ENCODE results near the gene ROBO1.
A peak's percentile ranks its signal among the peaks of the same experiment; 100 is the strongest.

ROBO1 gene

DNA sequence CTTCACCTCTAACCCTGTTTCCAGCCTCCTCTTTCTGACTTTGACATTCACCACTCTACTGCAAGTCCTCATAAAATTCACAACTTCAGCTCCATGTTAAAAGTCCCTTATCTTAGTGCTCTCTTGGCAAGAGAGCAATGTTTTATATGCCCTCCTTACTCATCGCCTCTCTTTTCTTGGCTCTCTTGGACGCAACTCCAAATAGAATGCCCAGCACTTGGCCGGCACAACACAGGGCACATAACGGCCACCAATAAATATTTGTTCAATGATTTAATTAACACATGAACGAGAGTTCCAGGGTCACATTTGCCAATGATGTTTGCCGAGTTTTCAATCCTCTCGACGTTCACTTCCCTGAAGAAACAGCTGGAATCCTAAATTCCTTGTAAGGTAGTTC is 401.4 kb downstream of the ROBO1 start:
- FAIRE-seq (no peak), DNase-seq (ENCODE audit: insufficient read length) (no peak)
- TF ChIP-seq POLR2AphosphoS5 (IDR thresholded peaks at IDR 0.05; ENCODE audit: low read depth, low read length) (no peak), TAF1 (IDR thresholded peaks at IDR 0.05; ENCODE audit: borderline replicate concordance, low read depth, low read length) (no peak), POLR2A (IDR thresholded peaks at IDR 0.05; ENCODE audit: low read depth, low read length) (no peak)

DNA sequence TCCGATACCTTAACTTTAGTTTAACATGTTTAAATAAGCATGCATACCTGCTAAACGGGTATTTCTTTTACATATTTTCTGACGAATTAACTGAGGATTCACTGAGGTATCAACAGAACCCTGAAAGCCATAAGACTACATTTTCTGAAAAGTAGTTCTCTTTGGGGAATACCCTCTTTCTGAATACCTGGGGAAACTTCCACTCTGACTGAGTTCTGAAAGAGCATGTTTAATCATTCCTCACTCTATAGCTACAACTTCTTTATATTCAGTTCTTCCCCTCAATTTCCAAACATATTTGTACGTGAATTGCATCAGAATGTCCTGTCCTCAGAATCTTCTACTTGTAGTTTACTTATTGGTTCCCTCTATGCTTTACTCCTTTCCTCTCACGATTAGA is 403.0 kb downstream of the ROBO1 start:
- DNase-seq (ENCODE audit: insufficient read length) (no peak), FAIRE-seq (no peak)
- TF ChIP-seq POLR2A (IDR thresholded peaks at IDR 0.05; ENCODE audit: low read depth, low read length) (no peak), POLR2AphosphoS5 (IDR thresholded peaks at IDR 0.05; ENCODE audit: low read depth, low read length) (no peak), TAF1 (IDR thresholded peaks at IDR 0.05; ENCODE audit: borderline replicate concordance, low read depth, low read length) (no peak)

DNA sequence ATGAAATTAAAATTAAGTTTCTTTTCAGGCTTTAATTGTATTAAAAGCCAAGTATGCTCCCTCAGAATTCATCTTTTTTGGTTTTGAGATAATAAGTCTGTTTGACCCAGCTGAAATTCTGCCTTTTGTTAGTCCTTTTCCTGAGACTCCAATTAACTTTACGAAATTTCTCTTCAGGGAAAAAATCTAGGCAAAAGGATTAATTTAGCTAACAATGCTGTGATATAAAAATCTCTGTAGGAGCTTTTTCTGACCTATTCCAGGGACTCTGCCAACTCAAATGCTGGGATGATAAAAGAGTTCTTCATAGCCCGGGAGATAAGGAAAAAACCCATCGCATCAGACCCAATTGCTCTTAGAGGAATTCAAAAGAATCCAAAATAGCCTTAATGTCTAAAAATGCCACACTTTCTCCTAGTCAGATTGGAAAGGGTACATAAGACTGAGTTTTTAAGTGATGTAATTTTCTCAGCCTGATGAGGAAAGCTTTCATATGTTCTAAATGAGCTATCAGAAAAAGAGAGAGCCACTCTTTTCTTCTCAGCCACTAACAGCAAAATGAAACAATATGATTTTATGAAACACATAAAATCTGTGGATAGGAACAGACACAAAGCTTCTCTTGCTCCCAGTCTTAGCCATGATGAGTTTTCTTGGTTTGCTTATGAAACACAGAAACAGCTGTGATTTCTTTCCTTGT is 405.1 kb downstream of the ROBO1 start:
- FAIRE-seq (no peak), DNase-seq (ENCODE audit: insufficient read length) (no peak)
- TF ChIP-seq POLR2A (IDR thresholded peaks at IDR 0.05; ENCODE audit: low read depth, low read length) (no peak), TAF1 (IDR thresholded peaks at IDR 0.05; ENCODE audit: borderline replicate concordance, low read depth, low read length) (no peak), POLR2AphosphoS5 (IDR thresholded peaks at IDR 0.05; ENCODE audit: low read depth, low read length) (no peak)

DNA sequence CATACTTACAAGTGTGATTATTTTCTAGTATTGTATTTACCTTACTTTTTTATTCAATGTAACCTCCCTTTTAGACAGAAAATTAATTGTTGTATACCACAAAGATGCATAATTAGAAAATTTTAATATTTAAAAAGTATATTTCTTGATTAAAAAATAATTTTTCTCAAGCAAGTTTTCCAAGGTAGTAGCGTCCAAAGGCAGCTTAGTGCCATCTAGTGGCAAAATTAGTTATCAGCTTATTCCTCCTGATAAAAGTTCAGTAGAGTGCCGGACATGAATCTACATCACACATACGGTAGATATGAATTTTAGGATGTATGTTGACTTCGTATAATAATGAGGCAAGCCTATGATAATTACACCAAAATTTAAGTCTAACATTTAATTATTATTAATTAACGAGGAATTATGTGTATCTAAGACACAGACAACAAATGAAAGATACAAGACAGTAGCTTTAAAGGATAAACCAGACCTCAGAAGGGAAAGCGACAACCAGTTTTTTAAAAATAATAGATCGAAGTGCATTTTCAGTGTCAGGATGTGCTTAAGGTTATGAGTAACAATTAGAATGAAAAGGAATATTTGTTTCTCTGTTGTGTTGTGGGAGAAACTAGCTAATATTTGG is 405.9 kb downstream of the ROBO1 start:
- no peak for DNase-seq (ENCODE audit: insufficient read length)

DNA sequence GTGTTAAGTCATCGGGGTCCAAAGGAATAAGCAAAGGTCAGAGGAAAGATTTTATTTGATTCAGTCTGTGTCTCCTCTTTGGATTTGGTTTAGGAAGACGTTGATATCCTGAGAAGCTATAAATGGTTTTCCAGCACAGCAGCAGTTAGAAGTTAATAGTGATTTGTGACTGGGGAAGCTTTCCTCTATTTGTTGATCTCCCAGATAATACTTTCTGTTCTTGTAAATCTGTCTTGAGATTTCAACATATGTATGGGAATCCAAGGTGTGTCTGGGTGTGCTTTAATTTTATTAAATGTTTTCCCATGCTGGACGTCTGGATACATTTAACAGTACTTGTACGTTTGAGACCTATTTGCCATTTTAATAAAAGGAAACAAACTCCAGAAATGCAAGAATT is 409.5 kb downstream of the ROBO1 start:
- DNase-seq (ENCODE audit: insufficient read length) (no peak), FAIRE-seq (no peak)
- no peak for TF ChIP-seq POLR2A (IDR thresholded peaks at IDR 0.05; ENCODE audit: low read depth, low read length)
- TF ChIP-seq TAF1 (IDR thresholded peaks at IDR 0.05; ENCODE audit: borderline replicate concordance, low read depth, low read length): no peak
- TF ChIP-seq POLR2AphosphoS5 (IDR thresholded peaks at IDR 0.05; ENCODE audit: low read depth, low read length): no peak

More for the DNA sequence above, 405.9 kb downstream of the ROBO1 start:
- peak; percentile 65 for FAIRE-seq
- TF ChIP-seq POLR2AphosphoS5 (IDR thresholded peaks at IDR 0.05; ENCODE audit: low read depth, low read length): no peak
- TF ChIP-seq POLR2A (IDR thresholded peaks at IDR 0.05; ENCODE audit: low read depth, low read length): no peak
- TF ChIP-seq TAF1 (IDR thresholded peaks at IDR 0.05; ENCODE audit: borderline replicate concordance, low read depth, low read length): no peak

DNA sequence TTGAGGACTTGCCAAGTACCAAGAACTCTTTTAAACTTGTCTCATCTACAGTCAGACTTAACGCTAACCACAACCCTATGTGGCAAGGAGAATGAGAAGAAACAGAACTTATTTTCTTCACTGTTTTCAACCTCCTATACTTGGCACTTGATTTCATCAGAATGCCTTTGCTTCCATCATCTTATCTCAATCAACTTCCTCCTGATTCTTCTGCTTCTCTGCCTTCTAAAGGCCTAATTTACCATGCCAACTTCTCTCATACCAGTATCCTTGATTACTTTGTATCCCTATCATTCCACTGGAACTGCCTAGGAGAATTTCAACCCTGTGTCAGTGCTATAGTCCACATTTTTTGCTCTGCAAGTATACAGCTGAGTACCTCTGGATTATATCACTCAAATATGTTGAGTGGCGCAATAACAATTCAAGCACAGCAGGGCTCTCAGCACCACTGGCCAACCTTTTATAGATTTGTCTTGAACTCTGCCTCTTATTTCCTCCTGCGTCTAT is 413.6 kb downstream of the ROBO1 start:
- DNase-seq (ENCODE audit: insufficient read length) (no peak), FAIRE-seq (no peak)
- no peak for TF ChIP-seq POLR2A (IDR thresholded peaks at IDR 0.05; ENCODE audit: low read depth, low read length)
- TF ChIP-seq TAF1 (IDR thresholded peaks at IDR 0.05; ENCODE audit: borderline replicate concordance, low read depth, low read length): no peak
- TF ChIP-seq POLR2AphosphoS5 (IDR thresholded peaks at IDR 0.05; ENCODE audit: low read depth, low read length): no peak

DNA sequence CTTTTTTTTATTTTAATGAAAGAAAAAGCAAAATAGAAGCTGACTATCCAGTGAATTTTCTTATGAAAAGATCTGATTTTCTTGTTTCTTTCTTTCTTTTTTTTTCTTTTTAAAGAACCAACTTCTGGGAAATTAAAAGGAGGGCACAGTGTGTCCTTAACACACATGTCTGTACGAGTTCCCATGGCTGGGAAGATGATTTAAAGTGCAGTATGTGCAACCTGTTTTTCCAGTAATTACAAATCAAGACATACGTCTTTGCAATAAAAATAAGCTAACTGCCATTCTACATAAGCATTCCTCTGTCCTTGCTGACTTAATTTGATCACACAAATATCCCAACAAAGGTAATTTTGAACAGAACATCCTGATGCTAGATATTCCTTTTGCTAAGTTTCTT is 416.1 kb downstream of the ROBO1 start:
- TF ChIP-seq POLR2AphosphoS5 (IDR thresholded peaks at IDR 0.05; ENCODE audit: low read depth, low read length): no peak
- no peak for TF ChIP-seq POLR2A (IDR thresholded peaks at IDR 0.05; ENCODE audit: low read depth, low read length)
- no peak for TF ChIP-seq TAF1 (IDR thresholded peaks at IDR 0.05; ENCODE audit: borderline replicate concordance, low read depth, low read length)
- FAIRE-seq: no peak

DNA sequence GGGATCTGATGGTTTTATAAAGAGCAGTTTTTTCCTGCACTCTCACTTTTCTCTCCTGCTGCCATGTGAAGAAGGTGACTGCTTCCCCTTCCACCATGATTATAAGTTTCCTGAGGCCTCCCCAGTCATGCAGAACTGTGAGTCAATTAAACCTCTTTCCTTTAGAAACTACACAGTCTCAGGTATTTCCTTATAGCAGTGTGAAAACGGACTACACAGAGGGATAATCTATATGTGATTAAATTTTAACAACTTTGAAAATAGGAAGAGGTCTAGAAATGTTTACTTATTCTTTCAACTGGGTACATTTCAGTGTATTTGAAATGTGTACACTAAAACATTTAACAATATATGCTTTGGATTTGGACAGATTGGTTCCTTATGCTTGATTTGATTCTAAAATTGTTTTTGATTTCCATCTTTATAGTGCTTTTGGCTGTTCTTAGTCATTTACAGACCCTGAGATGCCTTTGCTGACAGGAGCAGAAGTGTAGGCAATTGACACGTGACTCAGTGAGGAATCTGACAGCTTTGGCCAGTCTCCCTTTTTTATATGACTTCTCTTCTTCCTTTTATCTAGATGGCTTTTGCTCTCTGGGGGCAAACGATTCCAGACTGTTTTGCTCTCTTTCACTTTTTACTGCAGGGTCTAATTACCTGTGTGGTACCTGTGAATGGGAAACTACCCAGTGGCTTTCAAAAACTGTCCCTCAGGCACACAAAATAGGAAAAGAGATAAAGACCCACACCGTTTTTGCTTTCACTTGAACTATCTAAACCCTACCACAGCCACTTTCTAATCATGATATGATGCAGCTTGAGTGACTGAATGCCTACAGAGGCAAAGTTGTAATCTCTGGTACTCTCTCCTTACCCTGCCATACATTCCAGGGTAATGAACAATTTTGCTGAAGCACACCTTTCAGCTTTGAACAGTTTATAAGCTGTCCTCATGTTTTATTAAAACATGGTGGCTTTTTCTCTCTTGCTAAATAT is 422.6 kb downstream of the ROBO1 start:
- DNase-seq (ENCODE audit: insufficient read length): no peak
- FAIRE-seq: no peak
- TF ChIP-seq POLR2AphosphoS5 (IDR thresholded peaks at IDR 0.05; ENCODE audit: low read depth, low read length) (no peak), POLR2A (IDR thresholded peaks at IDR 0.05; ENCODE audit: low read depth, low read length) (no peak)

More for the DNA sequence above, 416.1 kb downstream of the ROBO1 start:
- DNase-seq (ENCODE audit: insufficient read length): no peak

DNA sequence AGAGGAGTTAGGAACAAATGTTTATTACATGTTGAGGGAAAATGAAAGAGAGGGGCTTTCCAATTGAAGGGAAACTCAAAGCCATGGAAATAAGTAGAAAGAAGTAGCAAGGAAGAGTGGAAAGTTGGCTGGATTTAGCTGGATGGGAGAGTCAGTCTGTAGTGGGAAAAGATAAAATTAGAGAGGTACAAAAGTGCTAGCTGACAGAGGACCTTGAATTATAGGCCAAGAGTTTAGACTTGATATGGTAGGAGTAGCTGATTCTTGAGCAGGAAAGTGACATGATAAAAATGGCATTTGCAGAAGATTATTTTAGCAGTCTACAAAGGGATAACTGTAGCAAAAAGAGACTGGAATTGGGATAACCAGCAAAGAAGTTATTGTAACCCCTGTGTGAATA is 425.8 kb downstream of the ROBO1 start:
- TF ChIP-seq TAF1 (IDR thresholded peaks at IDR 0.05; ENCODE audit: borderline replicate concordance, low read depth, low read length) (no peak), POLR2A (IDR thresholded peaks at IDR 0.05; ENCODE audit: low read depth, low read length) (no peak), POLR2AphosphoS5 (IDR thresholded peaks at IDR 0.05; ENCODE audit: low read depth, low read length) (no peak)
- FAIRE-seq (no peak), DNase-seq (ENCODE audit: insufficient read length) (no peak)

DNA sequence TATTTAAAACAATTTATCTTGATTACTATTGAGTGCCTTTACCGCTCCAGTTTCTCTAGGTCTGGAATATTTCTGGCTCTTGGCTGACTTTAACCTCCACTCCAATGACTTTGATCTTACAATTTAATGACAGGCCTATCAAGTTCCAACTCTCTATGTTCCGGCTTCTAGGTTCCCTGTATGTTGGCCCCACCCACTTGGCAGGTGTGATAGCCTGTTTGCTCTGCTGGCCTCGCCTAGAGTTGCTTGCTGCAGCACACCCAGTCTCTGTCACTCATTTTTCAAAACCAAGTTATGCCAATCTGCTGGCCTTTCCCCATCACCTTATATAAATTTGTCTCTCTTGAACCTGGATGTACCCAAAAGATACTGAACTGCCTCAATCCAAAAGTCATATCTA is 428.0 kb downstream of the ROBO1 start:
- DNase-seq (ENCODE audit: insufficient read length) (no peak), FAIRE-seq (no peak)
- TF ChIP-seq POLR2A (IDR thresholded peaks at IDR 0.05; ENCODE audit: low read depth, low read length) (no peak), POLR2AphosphoS5 (IDR thresholded peaks at IDR 0.05; ENCODE audit: low read depth, low read length) (no peak)

DNA sequence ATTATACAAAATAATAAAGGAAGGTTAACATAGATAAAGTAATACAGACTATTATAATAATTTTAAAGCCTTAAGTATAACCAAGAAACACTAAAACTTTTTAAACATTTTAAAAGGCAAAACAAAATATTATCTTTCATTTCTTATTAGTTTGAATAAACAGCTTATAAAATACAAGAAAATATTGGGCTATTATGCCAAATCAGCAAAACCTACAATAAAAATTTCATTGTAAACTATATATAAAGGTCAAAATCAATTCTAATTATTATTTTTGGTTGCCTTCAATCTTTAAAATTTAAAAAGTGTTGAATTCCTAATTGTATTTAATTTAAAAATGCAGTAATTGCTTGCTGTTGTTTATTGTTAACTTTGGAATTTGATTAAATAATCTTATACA is 430.0 kb downstream of the ROBO1 start:
- TF ChIP-seq POLR2AphosphoS5 (IDR thresholded peaks at IDR 0.05; ENCODE audit: low read depth, low read length): no peak
- TF ChIP-seq POLR2A (IDR thresholded peaks at IDR 0.05; ENCODE audit: low read depth, low read length): no peak
- no peak for TF ChIP-seq TAF1 (IDR thresholded peaks at IDR 0.05; ENCODE audit: borderline replicate concordance, low read depth, low read length)
- no peak for DNase-seq (ENCODE audit: insufficient read length)
- FAIRE-seq: no peak

All from GM12892 (cell line).